Hematopoietic multipotent progenitor cell treated with erythropoietin and hydrocortisone succinate and interleukin-3 and kit ligand, for 15 days (in vitro differentiated cells): ENCODE measurements around the gene CR2.
"Not testable (repeated sequence)": the region's sequence is repeated elsewhere in the genome, so short reads cannot be mapped to it uniquely, and the experiment has no call there.

Experiments
- DNase-seq: peaks from one replicate; pipeline ENCODE4 v3.0.0-alpha.2; 2015; ENCODE audit warnings: low spot score

The CR2 gene

GRCh38 chr1:207454046-207454964 is at the start of gene CR2:
Gene CR2 (plus strand): TSS chr1:207454328. CDS start chr1:207454419, 91 bp downstream.
- peak; percentile 18 for DNase-seq

- peak; percentile 79 for DNase-seq
Measured at GRCh38 chr1:207404849-207405525, 49.1 kb upstream of the CR2 start.

- DNase-seq: no peak
Measured at GRCh38 chr1:207405814-207406213, 48.3 kb upstream of the CR2 start.

- peak; percentile 14 for DNase-seq
Measured at GRCh38 chr1:207407655-207408260, 46.4 kb upstream of the CR2 start.

- no peak for DNase-seq
Measured at GRCh38 chr1:207412845-207413244, 41.3 kb upstream of the CR2 start.

GRCh38 chr1:207414606-207415108 is 39.5 kb upstream of the CR2 start:
- no peak for DNase-seq

- DNase-seq: no peak
Measured at GRCh38 chr1:207417076-207417475, 37.1 kb upstream of the CR2 start.

GRCh38 chr1:207418351-207418750 is 35.8 kb upstream of the CR2 start:
- DNase-seq: no peak

GRCh38 chr1:207420109-207420508 is 34.0 kb upstream of the CR2 start:
- DNase-seq: no peak

GRCh38 chr1:207421078-207421477 is 33.0 kb upstream of the CR2 start:
- DNase-seq: no peak

GRCh38 chr1:207423560-207424292 is 30.4 kb upstream of the CR2 start:
- no peak for DNase-seq

- DNase-seq: no peak
Measured at GRCh38 chr1:207424570-207425131, 29.5 kb upstream of the CR2 start.

- peak; percentile 34 for DNase-seq
Measured at GRCh38 chr1:207427832-207428585, 26.1 kb upstream of the CR2 start.

GRCh38 chr1:207428783-207429182 is 25.3 kb upstream of the CR2 start:
- no peak for DNase-seq

GRCh38 chr1:207429963-207430362 is 24.2 kb upstream of the CR2 start:
- DNase-seq: no peak

- DNase-seq: no peak
Measured at GRCh38 chr1:207430602-207431001, 23.5 kb upstream of the CR2 start.

GRCh38 chr1:207431508-207431907 is 22.6 kb upstream of the CR2 start:
- DNase-seq: no peak

- DNase-seq: no peak
Measured at GRCh38 chr1:207433435-207433834, 20.7 kb upstream of the CR2 start.

GRCh38 chr1:207436746-207437145 is 17.4 kb upstream of the CR2 start:
- DNase-seq: not testable (repeated sequence)

- no peak for DNase-seq
Measured at GRCh38 chr1:207440626-207441025, 13.5 kb upstream of the CR2 start.
